ENCODE data around the gene WFIKKN1.

The WFIKKN1 gene

DNA sequence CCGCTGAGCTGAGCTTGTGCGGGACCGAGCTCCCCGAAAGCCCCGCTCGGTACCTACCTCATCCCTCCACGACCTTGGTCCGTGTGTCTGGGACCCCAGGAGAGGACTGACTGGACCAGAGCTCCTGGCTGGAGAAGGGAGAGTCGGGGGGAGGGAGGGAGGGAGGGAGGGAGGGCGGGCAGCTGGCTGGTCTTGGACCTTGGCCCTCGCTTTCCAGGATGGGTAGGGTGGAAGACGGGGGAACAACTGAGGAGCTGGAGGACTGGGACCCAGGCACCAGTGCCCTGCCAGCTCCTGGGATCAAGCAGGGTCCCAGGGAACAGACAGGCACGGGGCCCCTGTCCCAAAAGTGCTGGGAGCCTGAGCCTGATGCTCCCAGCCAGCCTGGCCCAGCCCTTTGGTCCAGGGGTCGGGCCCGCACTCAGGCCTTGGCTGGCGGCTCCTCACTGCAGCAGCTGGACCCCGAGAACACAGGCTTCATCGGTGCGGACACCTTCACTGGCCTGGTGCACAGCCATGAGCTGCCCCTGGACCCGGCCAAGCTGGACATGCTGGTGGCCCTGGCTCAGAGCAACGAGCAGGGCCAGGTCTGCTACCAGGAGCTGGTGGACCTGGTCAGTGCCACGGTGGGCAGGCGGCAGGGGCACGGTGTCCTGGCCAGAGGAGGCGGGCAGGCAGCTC, 45.2 kb downstream of the WFIKKN1 start:
- DNase-seq = no peak

DNA sequence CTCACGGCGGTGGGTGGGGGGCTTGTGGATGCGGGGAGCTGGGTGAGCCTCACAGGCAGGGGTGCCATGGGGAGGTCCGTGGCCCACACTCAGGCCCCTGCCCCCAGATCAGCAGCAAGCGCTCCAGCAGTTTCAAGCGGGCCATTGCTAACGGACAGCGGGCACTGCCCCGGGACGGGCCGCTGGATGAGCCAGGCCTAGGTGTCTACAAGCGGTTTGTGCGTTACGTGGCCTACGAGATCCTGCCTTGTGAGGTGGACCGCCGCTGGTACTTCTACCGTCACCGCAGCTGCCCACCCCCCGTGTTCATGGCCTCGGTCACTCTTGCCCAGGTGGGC, 45.7 kb downstream of the WFIKKN1 start:
- no peak for DNase-seq

DNA sequence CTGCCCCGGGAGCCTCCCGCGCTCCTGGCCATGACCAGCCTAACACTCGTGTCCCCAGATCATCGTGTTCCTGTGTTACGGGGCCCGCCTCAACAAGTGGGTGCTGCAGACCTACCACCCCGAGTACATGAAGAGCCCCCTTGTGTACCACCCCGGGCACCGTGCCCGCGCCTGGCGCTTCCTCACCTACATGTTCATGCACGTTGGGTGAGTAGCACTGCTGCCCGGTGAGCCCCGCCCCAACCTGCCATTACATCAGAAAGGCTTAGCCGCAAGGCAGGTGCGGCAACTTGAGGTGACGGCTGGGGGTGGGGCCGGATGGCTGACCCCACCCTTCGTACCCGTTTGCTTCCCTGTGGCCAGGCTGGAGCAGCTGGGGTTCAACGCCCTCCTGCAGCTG, 46.1 kb downstream of the WFIKKN1 start:
- peak; percentile 65 to 82 for DNase-seq

DNA sequence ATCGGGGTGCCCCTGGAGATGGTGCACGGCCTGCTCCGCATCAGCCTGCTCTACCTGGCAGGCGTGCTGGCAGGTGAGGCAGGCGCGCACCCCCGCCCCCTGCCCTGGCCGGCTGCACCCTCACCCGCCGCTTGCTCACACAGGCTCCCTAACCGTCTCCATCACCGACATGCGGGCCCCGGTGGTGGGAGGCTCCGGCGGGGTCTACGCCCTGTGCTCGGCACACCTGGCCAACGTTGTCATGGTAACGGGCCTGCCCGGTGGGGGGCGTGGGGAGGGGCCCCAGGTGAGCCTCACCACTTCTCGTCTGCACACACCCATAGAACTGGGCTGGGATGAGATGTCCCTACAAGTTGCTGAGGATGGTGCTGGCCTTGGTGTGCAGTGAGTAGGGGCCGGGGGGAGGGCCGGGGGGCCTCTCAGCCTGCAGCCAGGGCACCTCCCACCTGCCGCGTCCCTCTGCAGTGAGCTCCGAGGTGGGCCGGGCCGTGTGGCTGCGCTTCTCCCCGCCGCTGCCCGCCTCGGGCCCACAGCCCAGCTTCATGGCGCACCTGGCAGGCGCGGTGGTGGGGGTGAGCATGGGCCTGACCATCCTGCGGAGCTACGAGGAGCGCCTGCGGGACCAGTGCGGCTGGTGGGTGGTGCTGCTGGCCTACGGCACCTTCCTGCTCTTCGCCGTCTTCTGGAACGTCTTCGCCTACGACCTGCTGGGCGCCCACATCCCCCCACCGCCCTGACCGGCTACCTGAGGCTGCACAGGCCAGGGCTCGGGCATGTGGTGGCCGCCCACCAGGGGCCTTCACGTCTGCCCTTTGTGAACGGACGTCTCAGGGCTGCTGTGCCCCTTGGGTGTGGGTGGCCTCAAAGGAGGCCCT, 46.8 kb downstream of the WFIKKN1 start:
- peak; percentile 65 to 88 for DNase-seq

DNA sequence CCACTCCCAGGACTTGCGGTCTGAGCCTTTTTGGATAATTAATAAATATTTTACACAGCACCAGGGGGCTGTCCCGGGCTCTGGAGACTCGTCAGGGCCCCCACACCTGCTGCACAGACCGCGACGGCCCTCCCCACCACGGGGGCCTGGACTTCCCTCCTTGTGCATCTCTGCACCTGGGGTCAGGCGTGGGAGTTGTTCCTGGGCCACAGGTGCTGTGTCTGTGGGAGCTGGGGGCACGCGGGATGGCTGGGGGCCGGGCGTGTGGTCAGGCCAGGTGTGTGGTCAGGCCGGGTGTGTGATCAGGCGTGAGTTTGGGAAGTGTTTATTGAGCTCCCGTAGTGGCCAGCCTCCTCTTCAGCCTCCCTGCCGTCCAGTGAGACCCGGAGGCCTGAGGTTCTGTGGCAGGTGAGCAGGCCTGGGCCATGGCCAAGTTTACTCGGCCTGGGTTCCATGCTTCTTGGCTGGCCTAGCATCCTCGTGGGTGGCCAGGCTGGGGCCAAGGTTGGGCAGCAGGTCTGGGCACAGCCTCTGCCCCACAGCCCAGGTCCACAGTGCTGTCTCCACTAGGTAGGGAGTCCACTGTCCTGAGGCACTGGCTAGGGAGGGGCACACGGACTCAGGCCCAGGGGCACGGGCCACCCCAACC, 47.5 kb downstream of the WFIKKN1 start:
- DNase-seq = no peak

DNA sequence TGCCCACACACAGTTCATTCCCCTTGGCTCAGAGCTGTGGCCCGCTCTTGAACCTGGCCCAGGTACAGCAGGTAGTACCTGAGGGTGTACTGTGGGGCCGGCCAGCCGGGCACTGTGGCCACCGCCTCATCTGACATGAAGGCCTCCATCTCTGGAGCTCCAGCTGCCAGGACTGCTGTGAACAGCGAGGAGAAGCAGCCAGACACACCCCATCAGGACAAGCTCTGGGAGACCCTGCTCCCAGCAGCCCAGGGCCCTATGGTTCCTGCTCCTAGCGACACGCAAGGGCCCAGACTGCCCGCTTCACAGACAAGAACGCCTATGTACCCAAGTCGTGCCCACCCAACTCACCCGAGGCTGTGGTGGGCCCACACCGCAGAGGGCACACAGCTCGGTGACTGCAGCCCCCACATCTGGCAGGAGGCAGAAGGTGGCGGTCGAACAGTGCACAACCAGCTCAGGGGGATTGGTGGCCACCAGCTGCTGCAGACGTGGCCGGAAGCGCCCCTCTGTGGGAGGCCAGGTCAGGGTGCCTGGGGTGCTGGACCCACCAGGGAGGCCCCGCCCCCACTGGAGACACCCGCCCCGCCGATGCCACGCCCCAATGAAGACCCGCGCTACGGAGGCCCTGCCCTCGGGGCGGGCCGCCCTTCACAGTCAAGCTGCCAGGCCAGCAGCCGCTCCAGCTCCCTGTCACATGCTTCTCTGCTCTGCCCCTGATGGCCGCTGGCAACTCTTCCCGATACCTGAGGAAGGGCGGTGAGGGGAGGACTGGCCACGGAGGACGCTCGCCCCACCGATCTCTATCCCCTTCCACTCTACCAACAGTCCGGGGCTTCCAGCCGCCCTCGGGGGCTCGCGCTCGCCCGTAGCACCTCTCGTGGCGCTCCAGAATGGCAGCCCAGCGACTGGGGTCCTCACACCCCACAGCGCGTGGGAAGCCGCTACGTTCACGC, 48.4 kb downstream of the WFIKKN1 start:
- peak; percentile 50 to 83 for DNase-seq

DNA sequence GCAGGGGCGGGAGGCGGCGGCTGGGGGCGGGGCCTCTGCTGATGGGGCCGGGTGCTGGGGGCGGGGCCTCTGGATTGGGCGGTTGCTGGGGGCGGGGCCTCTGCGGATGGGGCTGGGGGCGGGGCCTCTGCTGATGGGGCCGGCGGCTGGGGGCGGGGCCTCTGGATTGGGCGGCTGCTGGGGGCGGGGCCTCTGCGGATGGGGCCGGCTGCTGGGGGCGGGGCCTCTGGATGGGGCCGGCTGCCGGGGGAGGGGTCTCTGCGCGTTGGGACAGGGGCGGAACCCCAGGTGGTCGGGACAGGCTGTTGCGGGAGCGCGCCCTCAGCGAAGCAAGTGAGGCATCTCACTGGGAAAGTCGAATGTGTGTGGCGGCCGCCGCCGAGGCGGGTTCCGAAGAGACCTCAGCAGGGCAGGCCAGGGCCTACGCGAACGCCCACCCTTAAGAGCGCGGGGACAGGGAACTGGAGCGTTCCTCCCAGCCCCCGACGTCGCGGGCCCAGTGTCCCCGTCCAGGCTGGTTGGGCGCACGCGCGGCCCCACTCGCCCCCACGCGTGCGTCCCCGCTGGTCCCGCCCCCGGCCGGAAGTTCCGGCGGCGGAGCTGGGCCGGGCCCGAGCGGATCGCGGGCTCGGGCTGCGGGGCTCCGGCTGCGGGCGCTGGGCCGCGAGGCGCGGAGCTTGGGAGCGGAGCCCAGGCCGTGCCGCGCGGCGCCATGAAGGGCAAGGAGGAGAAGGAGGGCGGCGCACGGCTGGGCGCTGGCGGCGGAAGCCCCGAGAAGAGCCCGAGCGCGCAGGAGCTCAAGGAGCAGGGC, 49.2 kb downstream of the WFIKKN1 start, which contains the start of gene STUB1:
Gene STUB1, plus strand, starts transcription at position 597 of the 811 bp plus-strand sequence. Its CDS starts 116 bp downstream, at position 713.
- peak in 1 of 2 experiments; percentile 89 for DNase-seq

DNA sequence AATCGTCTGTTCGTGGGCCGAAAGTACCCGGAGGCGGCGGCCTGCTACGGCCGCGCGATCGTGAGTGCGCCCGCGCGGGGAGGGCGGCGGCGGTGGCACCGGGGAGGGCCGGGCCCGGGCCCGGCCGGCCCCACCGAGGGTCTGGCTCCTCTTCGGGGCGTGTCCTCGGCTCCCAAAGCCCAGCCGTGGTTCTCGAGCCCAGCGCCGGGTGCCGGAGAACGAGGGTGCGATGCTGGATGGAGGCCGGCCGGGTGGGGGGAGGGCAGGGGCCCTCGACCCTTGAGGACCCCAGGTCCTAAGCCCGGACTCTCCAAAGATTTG, 49.8 kb downstream of the WFIKKN1 start:
- DNase-seq = no peak

DNA sequence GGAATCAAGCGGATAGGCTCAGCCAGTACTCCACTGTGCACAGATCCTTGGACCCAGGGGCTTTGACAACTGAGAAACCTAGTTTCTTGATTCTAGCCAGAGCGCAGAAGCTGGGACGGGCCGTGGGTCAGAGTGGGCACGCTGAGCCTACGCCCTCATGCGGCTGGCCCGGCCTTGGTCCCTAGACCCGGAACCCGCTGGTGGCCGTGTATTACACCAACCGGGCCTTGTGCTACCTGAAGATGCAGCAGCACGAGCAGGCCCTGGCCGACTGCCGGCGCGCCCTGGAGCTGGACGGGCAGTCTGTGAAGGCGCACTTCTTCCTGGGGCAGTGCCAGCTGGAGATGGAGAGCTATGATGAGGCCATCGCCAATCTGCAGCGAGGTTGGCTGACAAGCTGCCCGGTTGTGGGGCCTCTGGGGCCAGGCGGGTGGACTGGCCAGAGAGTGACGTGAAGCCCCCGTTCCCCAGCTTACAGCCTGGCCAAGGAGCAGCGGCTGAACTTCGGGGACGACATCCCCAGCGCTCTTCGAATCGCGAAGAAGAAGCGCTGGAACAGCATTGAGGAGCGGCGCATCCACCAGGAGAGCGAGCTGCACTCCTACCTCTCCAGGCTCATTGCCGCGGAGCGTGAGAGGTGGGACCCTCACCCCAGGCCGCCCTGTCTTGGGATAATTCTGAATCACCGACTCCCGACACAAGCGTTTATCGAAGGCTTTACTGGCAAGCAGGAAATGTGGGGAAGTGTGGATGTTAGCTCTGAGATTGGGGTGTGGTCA, 50.4 kb downstream of the WFIKKN1 start:
- DNase-seq = peak in 1 of 2 experiments; percentile 46

DNA sequence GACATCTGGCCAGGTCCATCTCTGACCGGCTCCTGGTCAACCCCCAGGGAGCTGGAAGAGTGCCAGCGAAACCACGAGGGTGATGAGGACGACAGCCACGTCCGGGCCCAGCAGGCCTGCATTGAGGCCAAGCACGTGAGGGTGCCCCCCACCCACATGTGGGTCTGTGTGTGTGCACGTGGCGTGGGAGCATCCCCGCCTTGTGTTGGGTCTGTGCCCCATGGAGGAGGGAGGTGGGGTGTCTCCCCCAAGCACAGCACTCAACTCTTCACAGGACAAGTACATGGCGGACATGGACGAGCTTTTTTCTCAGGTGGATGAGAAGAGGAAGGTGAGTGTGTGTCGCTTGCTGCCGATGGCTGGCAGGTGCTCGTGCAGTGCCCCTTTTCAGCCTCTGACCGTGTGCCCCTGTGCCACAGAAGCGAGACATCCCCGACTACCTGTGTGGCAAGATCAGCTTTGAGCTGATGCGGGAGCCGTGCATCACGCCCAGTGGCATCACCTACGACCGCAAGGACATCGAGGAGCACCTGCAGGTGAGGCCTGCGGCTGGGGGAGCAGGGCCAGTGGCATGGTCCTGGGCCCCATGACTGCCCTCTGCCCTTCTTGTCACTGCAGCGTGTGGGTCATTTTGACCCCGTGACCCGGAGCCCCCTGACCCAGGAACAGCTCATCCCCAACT, 51.1 kb downstream of the WFIKKN1 start:
- no peak for DNase-seq

DNA sequence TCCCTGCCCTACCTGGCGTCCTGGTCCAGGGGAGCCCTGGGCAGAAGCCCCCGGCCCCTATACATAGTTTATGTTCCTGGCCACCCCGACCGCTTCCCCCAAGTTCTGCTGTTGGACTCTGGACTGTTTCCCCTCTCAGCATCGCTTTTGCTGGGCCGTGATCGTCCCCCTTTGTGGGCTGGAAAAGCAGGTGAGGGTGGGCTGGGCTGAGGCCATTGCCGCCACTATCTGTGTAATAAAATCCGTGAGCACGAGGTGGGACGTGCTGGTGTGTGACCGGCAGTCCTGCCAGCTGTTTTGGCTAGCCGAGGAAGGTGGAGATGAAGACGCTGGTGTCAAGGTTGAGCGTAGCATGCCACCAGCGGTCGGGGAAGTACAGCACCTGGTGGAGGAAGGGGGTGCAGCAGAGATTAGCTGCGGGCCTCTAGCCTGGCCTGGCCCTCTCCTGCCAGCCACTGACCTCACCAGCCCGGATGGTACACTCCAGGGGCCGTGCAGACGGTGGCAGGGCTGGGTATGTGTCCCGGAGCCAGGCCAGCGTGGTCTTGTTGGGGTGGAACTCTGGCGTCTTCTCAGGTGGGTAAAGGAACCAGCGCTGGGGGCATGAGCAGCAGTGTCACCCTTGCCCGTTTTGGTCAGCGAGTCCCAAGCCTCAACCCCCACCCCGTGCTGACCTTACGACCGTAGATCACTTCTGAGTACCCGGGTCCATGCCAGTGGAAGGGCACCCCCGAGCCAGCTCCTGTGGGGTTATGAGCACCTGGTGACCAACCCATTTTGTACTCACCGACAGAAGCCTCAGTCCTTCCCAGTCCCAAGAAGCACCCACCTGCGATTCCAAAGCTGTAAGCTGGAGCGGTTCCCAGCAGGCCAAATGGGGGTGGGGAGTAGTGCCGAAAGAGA, 52.0 kb downstream of the WFIKKN1 start:
- DNase-seq = no peak

DNA sequence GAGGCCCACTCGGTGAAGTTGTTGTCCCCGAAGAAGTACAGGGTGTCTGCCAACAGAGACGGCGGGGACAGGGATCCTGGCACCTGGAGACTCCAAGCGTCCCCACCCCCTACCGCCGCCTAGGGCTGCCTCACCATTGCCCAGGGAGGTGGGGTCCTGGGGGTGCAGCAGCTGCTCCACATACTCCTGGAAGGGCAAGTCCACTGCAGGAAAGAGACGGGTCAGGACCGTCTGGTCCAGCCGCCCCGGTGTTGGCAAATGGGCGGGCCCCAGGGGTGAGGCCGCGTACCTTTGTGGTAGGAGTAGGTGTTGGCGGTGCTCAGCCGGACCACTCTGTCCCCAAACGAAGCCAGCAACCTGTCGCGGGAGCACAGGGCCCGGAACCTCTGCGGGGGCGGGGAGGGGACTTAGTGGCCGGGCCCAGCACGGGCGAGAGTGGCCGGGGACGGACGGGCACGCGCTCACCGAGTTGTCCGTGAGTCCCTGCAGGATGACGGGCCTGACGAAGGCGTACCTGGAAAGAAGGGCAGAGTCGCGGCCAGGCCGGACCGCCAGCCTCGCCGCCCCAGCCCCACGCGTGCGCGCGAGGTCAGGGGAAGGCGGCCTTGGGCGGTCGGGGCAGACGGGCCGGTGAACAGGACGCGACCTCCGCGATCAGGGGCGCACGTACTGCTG, 52.7 kb downstream of the WFIKKN1 start:
- DNase-seq = peak in 1 of 2 experiments; percentile 51
